KOPT-K1 (cell line): ENCODE results near the gene PPA2.
"Not testable (repeated sequence)": the region's sequence is repeated elsewhere in the genome, so short reads cannot be mapped to it uniquely, and the experiment has no call there.

Experiments used
- H3K27ac ChIP-seq: fragments of 200-600 bp; sonication (generic); 2 replicates; pipeline ENCODE4 v1.5.1; 2016; ENCODE audit warnings: antibody characterized with exemption, mild to moderate bottlenecking, low read depth, low read length; ENCODE audit not compliant: poor library complexity, severe bottlenecking
- H3K36me3 ChIP-seq: fragments of 200-600 bp; sonication (generic); 2 replicates; pipeline ENCODE4 v1.5.1; 2017; ENCODE audit warnings: antibody characterized with exemption, mild to moderate bottlenecking, low read length, moderate library complexity; ENCODE audit not compliant: insufficient read depth
- H3K9me3 ChIP-seq: fragments of 200-600 bp; sonication (generic); 2 replicates; pipeline ENCODE4 v1.5.1; 2017; ENCODE audit warnings: antibody characterized with exemption, low read length, mild to moderate bottlenecking; ENCODE audit not compliant: insufficient read depth, poor library complexity, severe bottlenecking

The PPA2 gene

GRCh38 chr4:105469736-105470135, 4.1 kb downstream of the PPA2 start:
- Histone ChIP-seq H3K9me3 (peaks cover 7% of the 10 kb centered on the region), H3K27ac (no peak overlapping the region), H3K36me3 (peaks cover 27% of the 10 kb centered on the region)

- H3K36me3 ChIP-seq = peaks cover 27% of the 10 kb centered on the region
- H3K27ac ChIP-seq = no peak overlapping the region
- peaks cover 11% of the 10 kb centered on the region for H3K9me3 ChIP-seq
Observed at GRCh38 chr4:105466580-105466979, 7.3 kb downstream of the PPA2 start.

- Histone ChIP-seq H3K36me3 (peaks cover 30% of the 10 kb centered on the region), H3K9me3 (peaks cover 11% of the 10 kb centered on the region)
- H3K27ac ChIP-seq = not testable (repeated sequence)
Observed at GRCh38 chr4:105464563-105464962, 9.3 kb downstream of the PPA2 start.

- H3K9me3 ChIP-seq = peaks cover 11% of the 10 kb centered on the region
- H3K27ac ChIP-seq = no peak overlapping the region
- peaks cover 25% of the 10 kb centered on the region for H3K36me3 ChIP-seq
Observed at GRCh38 chr4:105462576-105462975, 11.3 kb downstream of the PPA2 start.

GRCh38 chr4:105461621-105462382, 12.1 kb downstream of the PPA2 start:
- Histone ChIP-seq H3K36me3 (peaks cover 17% of the 10 kb centered on the region), H3K9me3 (peaks cover 11% of the 10 kb centered on the region), H3K27ac (no peak overlapping the region)

GRCh38 chr4:105461221-105461620, 12.6 kb downstream of the PPA2 start:
- Histone ChIP-seq H3K9me3 (peaks cover 11% of the 10 kb centered on the region), H3K36me3 (peaks cover 11% of the 10 kb centered on the region), H3K27ac (no peak overlapping the region)

GRCh38 chr4:105460306-105460705, 13.6 kb downstream of the PPA2 start:
- Histone ChIP-seq H3K9me3 (peaks cover 11% of the 10 kb centered on the region), H3K27ac (no peak overlapping the region), H3K36me3 (0 out of 2 replicates have a peak, but pooled peaks cover 3% of the 10 kb centered on the region)

GRCh38 chr4:105458541-105458940, 15.3 kb downstream of the PPA2 start:
- not testable (repeated sequence) for H3K27ac ChIP-seq, H3K9me3 ChIP-seq, H3K36me3 ChIP-seq

- peaks cover 14% of the 10 kb centered on the region; the same call in 1 of the 2 replicates for H3K36me3 ChIP-seq
- H3K27ac ChIP-seq = no peak overlapping the region
- H3K9me3 ChIP-seq = no peaks in the 10 kb centered on the region
Observed at GRCh38 chr4:105458001-105458400, 15.9 kb downstream of the PPA2 start.

GRCh38 chr4:105455998-105456397, 17.9 kb downstream of the PPA2 start:
- Histone ChIP-seq H3K9me3 (no peaks in the 10 kb centered on the region), H3K36me3 (peaks cover 26% of the 10 kb centered on the region), H3K27ac (no peak overlapping the region)

GRCh38 chr4:105455182-105455581, 18.7 kb downstream of the PPA2 start:
- peaks cover 28% of the 10 kb centered on the region for H3K36me3 ChIP-seq
- no peaks in the 10 kb centered on the region for H3K9me3 ChIP-seq
- no peak overlapping the region for H3K27ac ChIP-seq

GRCh38 chr4:105453550-105454205, 20.2 kb downstream of the PPA2 start:
- Histone ChIP-seq H3K9me3 (no peaks in the 10 kb centered on the region), H3K27ac (no peak overlapping the region), H3K36me3 (peaks cover 28% of the 10 kb centered on the region)

GRCh38 chr4:105451346-105451745, 22.5 kb downstream of the PPA2 start:
- Histone ChIP-seq H3K9me3 (no peaks in the 10 kb centered on the region), H3K27ac (no peak overlapping the region), H3K36me3 (peaks cover 34% of the 10 kb centered on the region)

- H3K27ac ChIP-seq = no peak overlapping the region
- peaks cover 2% of the 10 kb centered on the region for H3K9me3 ChIP-seq
- H3K36me3 ChIP-seq = peaks cover 50% of the 10 kb centered on the region
Observed at GRCh38 chr4:105440890-105441289, 33.0 kb downstream of the PPA2 start.

- H3K36me3 ChIP-seq = peaks cover 70% of the 10 kb centered on the region
- H3K27ac ChIP-seq = no peak overlapping the region
- peaks cover 19% of the 10 kb centered on the region for H3K9me3 ChIP-seq
Observed at GRCh38 chr4:105437637-105438036, 36.2 kb downstream of the PPA2 start.

GRCh38 chr4:105436414-105436813, 37.4 kb downstream of the PPA2 start:
- Histone ChIP-seq H3K27ac (no peak overlapping the region), H3K9me3 (peaks cover 19% of the 10 kb centered on the region), H3K36me3 (peaks cover 75% of the 10 kb centered on the region)
